CD4-positive, alpha-beta T cell (primary cell): ENCODE data around the gene RNPS1. TPM values are rescaled to one million over a fixed set of nuclear protein-coding genes. Genes with fewer than 3 reads are reported as not detected.

ENCODE experiments used
- ATAC-seq: fragments of 200-7000 bp; cut with Tn5 transposase; one replicate; pipeline ENCODE4 v1.10.0; 2022; ENCODE audit warnings: mild to moderate bottlenecking; ENCODE audit not compliant: poor library complexity
- CTCF ChIA-PET: fragments of 350-600 bp; sonication (Branson Sonifier 250); formaldehyde crosslinking; loops from one replicate; lab custom pipeline; 2021; ENCODE audit warnings: antibody characterized with exemption, inconsistent platforms; lab: Charles Lee
- POLR2A ChIA-PET: fragments of 350-600 bp; sonication (Branson Sonifier 250); formaldehyde crosslinking; loops from one replicate; lab custom pipeline; 2021; ENCODE audit warnings: antibody characterized with exemption, inconsistent platforms; lab: Charles Lee
- DNase-seq, 14 experiments: peaks; one replicate each; pipeline ENCODE4 v3.0.0-alpha.2; 2013 to 2020; ENCODE audit warnings: mixed read lengths in 2 of 14
- H3K27ac ChIP-seq, 2 donors: one replicate each; pipeline versions ENCODE4 v1.5.1 to v1.7.0; 2013; ENCODE audit warnings: low read length in 2 of 2, low read depth in 1 of 2, mild to moderate bottlenecking in 1 of 2
- H3K27me3 ChIP-seq, 2 experiments: 1 replicate in 1 of 2; 2 replicates in 1 of 2; pipeline versions ENCODE4 v1.6.1 to v1.7.0; 2013; ENCODE audit warnings: low read length in 2 of 2, control low read depth in 1 of 2, mild to moderate bottlenecking in 1 of 2, moderate library complexity in 1 of 2; ENCODE audit not compliant: insufficient read depth in 2 of 2, control insufficient read depth in 1 of 2
- H3K36me3 ChIP-seq: one replicate; pipeline ENCODE4 v1.6.1; 2013; ENCODE audit warnings: low read length, control low read depth; ENCODE audit not compliant: insufficient read depth
- H3K4me1 ChIP-seq: one replicate; pipeline ENCODE4 v1.6.1; 2013; ENCODE audit warnings: low read length, control low read depth; ENCODE audit not compliant: insufficient read depth
- H3K4me3 ChIP-seq: one replicate; pipeline ENCODE4 v1.5.1; 2013; ENCODE audit warnings: mild to moderate bottlenecking, low read length, moderate library complexity
- H3K9me3 ChIP-seq, 2 experiments: 1 replicate in 1 of 2; 2 replicates in 1 of 2; pipeline versions ENCODE4 v1.6.1 to v1.7.0; 2013; ENCODE audit warnings: low read length in 2 of 2, mild to moderate bottlenecking in 2 of 2, control low read depth in 1 of 2, moderate library complexity in 1 of 2; ENCODE audit not compliant: control insufficient read depth in 1 of 2, insufficient read depth in 1 of 2
- H3K27ac Mint-ChIP-seq: one replicate; pipeline ENCODE4 v1.8.0; 2020; ENCODE audit warnings: mixed read lengths
- H3K27me3 Mint-ChIP-seq: one replicate; pipeline ENCODE4 v1.8.0; 2021; ENCODE audit warnings: mixed read lengths
- H3K36me3 Mint-ChIP-seq: one replicate; pipeline ENCODE4 v1.8.0; 2021; ENCODE audit warnings: low read depth, mixed read lengths
- H3K4me1 Mint-ChIP-seq: one replicate; pipeline ENCODE4 v1.8.0; 2021; ENCODE audit warnings: low read depth, mixed read lengths
- H3K4me3 Mint-ChIP-seq: one replicate; pipeline ENCODE4 v1.8.0; 2020; ENCODE audit warnings: mild to moderate bottlenecking, mixed read lengths
- H3K9me3 Mint-ChIP-seq: one replicate; pipeline ENCODE4 v1.8.0; 2020; ENCODE audit warnings: mixed read lengths
- intact Hi-C, 2 experiments: fragments of 100-400 bp; cut with DNase I in 1 of 2; cut with micrococcal nuclease in 1 of 2; formaldehyde crosslinking; loops; one replicate each; pipeline versions ENCODE4 v1.15.1 to v1.9.0; 2023 to 2025; cut with DNase I, micrococcal nuclease
- total RNA-seq, 174 experiments: library from RNA in 2 of 174; stranded (reverse) in 2 of 174; gene quantifications; one replicate each; pipeline ENCODE4 v1.2.3 and lab custom pipeline; 2021 to 2026
- TF ChIP-seq, protein P1 (sequence below): fragments of 200-600 bp; IDR thresholded peaks from one replicate; pipeline ENCODE4 v1.8.0; 2022; ENCODE audit warnings: antibody characterized with exemption, mild to moderate bottlenecking

RNPS1 gene
- total RNA-seq, 2 experiments from 2014 or later, result 211 to 214 TPM

DNA sequence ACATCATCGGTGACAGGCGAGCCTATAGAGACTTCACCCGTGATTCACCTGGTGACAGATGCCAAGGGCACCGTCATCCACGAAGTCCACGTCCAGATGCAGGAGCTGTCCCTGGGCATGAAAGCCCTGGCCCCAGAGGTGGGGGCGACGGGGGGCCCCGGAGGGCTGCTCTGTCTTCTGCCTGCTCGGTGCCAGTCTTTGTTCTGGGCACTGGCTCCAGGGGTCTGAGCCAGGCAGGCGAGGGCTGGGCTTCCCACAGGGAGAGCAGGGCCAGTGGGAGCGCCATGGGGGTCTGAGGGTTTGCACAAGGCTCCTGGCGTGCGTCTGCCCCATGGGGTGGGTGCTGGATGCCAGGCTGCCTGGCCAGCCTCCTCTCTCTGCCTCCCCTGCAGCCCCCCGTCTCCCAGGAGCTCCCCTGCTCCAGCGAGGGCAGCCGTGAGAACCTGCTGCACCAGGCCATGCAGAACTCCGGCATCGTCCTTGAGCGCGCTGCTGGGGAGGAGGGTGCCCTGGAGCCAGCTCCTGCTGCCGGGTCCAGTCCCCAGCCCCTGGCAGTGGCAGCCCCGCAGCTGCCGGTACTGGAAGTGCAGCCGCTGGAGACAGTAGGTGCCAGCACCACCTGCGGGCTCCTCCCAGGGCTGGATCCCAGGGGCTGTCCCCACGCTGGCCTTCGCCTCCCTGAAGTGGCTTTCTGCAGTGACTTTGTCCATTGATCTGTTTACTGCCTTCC is 34.7 kb downstream of the RNPS1 start:
- intact Hi-C loops, result no loop called here
- ChIA-PET CTCF (no interaction called here), POLR2A (no interaction called here)
- no peaks in the 10 kb centered on the region for H3K4me1 Mint-ChIP-seq
- Histone ChIP-seq H3K27me3 (peaks cover 0 to 12% of the 10 kb centered on the region in 2 experiments), H3K9me3 (no peaks in the 10 kb centered on the region), H3K36me3 (peaks cover 66% of the 10 kb centered on the region), H3K27ac (no peak overlapping the region), H3K4me3 (no peak overlapping the region), H3K4me1 (peaks cover 11% of the 10 kb centered on the region)
- no peak for ATAC-seq
- H3K27ac Mint-ChIP-seq, result no peak overlapping the region
- H3K9me3 Mint-ChIP-seq, result no peaks in the 10 kb centered on the region
- peaks cover 30% of the 10 kb centered on the region for H3K36me3 Mint-ChIP-seq
- DNase-seq, result no peak
- no peak overlapping the region for H3K4me3 Mint-ChIP-seq
- TF ChIP-seq, protein P1, sequence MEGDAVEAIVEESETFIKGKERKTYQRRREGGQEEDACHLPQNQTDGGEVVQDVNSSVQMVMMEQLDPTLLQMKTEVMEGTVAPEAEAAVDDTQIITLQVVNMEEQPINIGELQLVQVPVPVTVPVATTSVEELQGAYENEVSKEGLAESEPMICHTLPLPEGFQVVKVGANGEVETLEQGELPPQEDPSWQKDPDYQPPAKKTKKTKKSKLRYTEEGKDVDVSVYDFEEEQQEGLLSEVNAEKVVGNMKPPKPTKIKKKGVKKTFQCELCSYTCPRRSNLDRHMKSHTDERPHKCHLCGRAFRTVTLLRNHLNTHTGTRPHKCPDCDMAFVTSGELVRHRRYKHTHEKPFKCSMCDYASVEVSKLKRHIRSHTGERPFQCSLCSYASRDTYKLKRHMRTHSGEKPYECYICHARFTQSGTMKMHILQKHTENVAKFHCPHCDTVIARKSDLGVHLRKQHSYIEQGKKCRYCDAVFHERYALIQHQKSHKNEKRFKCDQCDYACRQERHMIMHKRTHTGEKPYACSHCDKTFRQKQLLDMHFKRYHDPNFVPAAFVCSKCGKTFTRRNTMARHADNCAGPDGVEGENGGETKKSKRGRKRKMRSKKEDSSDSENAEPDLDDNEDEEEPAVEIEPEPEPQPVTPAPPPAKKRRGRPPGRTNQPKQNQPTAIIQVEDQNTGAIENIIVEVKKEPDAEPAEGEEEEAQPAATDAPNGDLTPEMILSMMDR, result no peak
- H3K27me3 Mint-ChIP-seq, result peaks cover 4% of the 10 kb centered on the region

DNA sequence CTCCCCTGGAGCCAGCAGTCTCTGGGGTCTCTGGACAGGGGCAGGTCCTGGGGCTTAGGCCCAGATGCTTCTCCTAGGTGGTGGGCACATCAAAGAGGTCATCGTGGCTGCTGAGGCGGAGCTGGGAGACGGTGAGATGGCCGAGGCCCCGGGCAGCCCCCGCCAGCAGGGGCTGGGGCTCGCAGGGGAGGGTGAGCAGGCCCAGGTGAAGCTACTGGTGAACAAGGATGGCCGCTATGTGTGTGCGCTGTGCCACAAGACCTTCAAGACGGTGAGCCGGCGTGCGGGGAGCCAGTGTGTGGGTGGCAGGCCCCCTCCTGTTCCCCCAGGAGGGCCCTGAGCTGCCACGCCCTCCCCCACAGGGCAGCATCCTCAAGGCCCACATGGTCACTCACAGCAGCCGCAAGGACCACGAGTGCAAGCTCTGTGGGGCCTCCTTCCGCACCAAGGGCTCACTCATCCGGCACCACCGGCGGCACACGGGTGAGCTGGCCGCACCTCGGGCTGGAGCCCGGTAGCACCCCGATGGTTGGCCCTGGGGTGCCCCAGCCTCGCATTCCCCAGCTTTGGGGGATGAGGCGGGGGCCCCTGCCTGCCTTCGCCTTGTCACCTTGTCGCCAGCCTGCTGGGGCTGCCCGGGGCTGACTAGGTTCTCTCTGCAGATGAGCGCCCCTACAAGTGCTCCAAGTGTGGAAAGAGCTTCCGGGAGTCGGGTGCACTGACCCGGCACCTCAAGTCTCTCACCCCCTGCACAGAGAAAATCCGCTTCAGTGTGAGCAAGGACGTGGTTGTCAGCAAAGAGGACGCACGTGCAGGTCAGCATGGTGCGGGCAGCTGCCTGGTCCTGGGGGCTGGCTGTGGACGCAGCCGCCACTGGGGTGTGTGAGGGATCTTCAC is 35.6 kb downstream of the RNPS1 start:
- Mint-ChIP-seq H3K9me3 (no peaks in the 10 kb centered on the region), H3K36me3 (peaks cover 30% of the 10 kb centered on the region), H3K4me1 (no peaks in the 10 kb centered on the region), H3K27me3 (peaks cover 4% of the 10 kb centered on the region), H3K4me3 (no peak overlapping the region), H3K27ac (no peak overlapping the region)
- Histone ChIP-seq H3K4me1 (peaks cover 11% of the 10 kb centered on the region), H3K4me3 (no peak overlapping the region), H3K27ac (no peak overlapping the region), H3K36me3 (peaks cover 70% of the 10 kb centered on the region), H3K27me3 (peaks cover 0 to 12% of the 10 kb centered on the region in 2 experiments), H3K9me3 (no peaks in the 10 kb centered on the region)
- intact Hi-C loops, result no loop called here
- DNase-seq (no peak), ATAC-seq (no peak)
- POLR2A ChIA-PET, result no interaction called here
- CTCF ChIA-PET, result no interaction called here
- TF ChIP-seq, protein P1, result no peak

DNA sequence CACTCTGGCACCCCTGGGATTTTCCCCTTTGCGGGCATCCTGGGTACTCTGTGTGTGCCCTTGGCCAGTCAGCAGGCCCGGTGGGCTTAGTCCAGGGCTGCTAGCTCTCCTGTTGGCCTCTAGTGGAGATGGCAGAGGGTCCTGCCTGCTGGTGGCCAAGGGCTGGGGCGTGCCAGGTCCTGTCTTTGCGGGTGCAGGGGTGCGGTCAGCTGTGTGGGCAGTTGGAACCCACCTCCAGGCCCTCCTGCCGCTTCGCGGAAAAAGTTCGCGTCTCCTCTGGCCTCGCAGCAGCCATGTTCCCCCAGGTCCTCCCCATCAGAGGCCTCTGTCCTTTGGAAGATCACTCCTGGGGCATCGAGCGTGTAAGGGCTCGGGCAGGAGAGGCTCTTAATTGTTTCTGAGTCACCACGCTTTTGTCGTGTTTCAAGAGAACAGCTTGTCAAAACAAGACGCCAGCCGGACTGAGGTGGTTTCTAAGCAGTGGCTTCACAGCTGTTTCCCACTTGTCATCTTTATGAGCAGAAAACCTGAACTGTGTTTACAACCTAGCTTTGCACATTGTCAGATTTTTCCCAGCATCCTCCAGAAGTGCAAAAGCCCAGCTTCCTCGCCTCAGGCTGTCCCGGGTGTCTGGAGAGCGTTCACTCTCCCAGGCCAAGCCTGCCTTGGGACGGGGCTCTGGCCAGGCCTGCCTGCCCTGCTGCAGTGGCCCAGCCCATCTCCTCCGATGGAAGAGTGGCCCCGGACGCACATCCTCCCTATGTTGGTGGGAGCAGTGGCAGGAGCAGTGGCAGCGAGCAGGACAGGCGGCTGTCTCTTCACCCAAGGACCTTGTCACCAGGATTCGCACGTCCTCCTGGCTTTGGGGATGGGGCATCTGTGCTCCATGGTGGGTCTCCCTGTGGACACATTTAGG is 36.7 kb downstream of the RNPS1 start:
- Mint-ChIP-seq H3K27ac (no peak overlapping the region), H3K4me3 (no peak overlapping the region), H3K27me3 (peaks cover 4% of the 10 kb centered on the region), H3K9me3 (no peaks in the 10 kb centered on the region), H3K36me3 (peaks cover 30% of the 10 kb centered on the region), H3K4me1 (peaks cover under 1% of the 10 kb centered on the region)
- ChIA-PET POLR2A (no interaction called here), CTCF (no interaction called here)
- peaks cover 2% of the 10 kb centered on the region for H3K4me1 ChIP-seq
- peaks cover 0 to 4% of the 10 kb centered on the region in 2 experiments for H3K27me3 ChIP-seq
- DNase-seq (no peak), ATAC-seq (no peak)
- no peak overlapping the region for H3K27ac ChIP-seq
- H3K4me3 ChIP-seq, result no peak overlapping the region
- H3K36me3 ChIP-seq, result peaks cover 70% of the 10 kb centered on the region
- TF ChIP-seq, protein P1, result no peak
- intact Hi-C loops, result no loop called here
- H3K9me3 ChIP-seq, result no peaks in the 10 kb centered on the region
